Measurements from ENCODE around the gene PUS1.

Gene PUS1

GRCh38 chr12:131903270-131904255 is 25.5 kb upstream of the PUS1 start:
- DNase-seq: no peak

DNA sequence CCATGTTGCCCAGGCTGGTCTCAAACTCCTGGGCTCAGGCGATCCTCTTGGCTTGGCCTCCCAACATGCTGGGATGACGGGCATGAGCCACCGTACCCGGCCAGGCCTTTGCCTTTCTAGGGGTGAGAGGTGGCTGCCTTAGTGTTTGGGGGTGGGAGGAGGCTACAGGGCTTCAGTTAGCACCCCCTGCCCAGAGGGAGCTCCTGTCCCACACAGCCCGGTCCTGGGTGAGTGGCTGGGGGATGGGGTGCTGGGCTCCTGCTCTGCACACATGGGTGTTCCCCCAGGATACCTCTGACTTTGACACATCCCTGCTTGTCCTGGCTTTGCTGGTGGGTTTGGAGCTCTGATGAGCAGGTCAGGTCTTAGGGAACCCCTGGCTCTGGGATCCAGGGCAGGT is 24.7 kb upstream of the PUS1 start:
- no peak for DNase-seq

- DNase-seq: no peak
Measured at GRCh38 chr12:131905081-131905629, 23.9 kb upstream of the PUS1 start.

DNA sequence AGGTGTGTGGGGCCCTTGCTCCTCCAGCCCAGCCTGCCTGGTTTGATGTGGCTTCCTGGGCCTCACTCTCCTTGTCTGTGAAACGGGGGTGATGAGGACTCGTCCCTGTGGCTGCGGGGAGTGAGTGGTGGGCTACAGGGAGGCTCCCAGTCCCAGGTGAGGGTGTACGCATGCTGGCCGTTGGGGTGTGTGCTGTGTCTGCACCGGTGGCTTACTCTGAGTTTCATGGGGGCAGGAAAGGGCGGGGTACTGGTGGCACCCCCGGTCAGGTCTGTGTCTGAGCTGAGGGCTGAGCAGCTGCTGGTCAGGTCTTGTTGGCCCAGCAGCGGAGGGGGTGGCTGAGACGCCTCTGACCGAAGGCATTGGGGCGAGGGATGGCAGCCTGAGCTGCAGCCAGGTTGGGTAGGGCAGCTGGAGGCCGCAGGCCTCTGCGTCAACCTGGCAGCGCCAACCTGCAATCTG is 23.4 kb upstream of the PUS1 start:
- no peak for DNase-seq

GRCh38 chr12:131907379-131908091 is 21.5 kb upstream of the PUS1 start:
- no peak for DNase-seq

GRCh38 chr12:131908092-131909080 is 20.7 kb upstream of the PUS1 start:
- no peak for DNase-seq

GRCh38 chr12:131909081-131909751 is 19.9 kb upstream of the PUS1 start:
- no peak for DNase-seq

DNA sequence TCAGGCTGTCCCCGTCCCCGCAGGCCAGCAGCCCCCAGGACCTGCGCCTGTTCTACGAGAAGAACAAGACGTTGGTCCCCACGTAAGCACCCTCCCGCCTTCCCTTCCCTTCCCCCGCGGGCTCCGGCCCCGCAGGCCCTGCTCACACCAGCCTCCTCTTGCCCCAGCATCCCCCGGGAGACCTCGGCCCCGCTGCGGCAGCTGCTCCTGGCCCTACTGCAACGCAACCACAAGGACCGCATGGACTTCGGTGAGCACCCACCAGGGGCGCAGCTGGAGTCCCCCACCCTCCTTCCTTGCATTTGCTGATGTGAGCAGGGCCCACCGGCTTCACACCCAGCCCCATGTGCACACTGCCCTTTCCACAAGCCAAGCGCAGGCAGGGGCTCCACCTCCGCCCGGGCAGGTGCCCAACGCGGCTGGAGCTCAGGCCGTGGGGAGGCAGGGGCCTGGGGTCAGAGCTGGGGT is 19.3 kb upstream of the PUS1 start:
- DNase-seq: no peak

GRCh38 chr12:131910302-131911027 is 18.6 kb upstream of the PUS1 start:
- no peak for DNase-seq

- no peak for DNase-seq
Measured at GRCh38 chr12:131911028-131911650, 17.9 kb upstream of the PUS1 start.

- DNase-seq: no peak
Measured at GRCh38 chr12:131911851-131912477, 17.1 kb upstream of the PUS1 start.

DNA sequence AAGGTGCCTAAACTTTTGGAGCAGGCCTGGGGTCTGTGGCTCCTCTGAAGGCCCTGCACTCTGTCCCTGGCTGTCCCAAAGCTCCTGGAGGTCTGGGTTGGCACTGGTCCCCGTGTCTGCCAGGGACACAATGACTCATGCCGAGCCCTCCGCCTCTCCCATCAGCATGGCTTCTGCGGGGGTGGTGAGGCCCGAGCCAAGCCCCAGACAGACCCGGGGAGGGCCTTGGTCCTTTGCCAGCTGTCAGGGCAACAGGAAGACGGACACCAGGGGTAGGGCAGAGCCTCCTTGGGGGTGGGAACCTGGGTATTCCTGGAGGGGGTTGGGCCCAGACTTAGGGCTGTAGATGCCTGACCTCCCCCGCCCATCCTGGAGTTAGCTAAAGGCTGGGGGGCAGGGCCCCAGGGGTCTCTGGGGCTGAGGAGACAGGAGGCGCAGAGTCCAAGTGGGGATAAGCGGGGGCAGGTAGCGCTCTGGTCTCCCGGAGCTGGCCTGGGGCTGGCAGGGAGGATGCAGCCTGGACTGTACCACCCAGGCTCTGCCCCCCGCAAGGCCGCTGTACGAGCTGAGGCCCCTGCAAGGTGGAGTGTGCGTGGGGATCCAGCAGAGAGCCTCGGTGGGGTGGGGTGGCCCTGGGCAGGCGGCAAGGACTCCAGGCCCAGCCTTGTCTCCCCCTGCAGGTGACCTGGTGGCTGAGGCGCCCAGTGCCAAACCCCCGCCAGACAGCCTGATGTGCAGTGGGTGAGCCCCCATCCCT is 16.4 kb upstream of the PUS1 start:
- peak in 2 of 3 donors; percentile 21 to 45 for DNase-seq

- no peak for DNase-seq
Measured at GRCh38 chr12:131913666-131914065, 15.4 kb upstream of the PUS1 start.

GRCh38 chr12:131914179-131914702 is 14.8 kb upstream of the PUS1 start:
- DNase-seq: no peak

- no peak for DNase-seq
Measured at GRCh38 chr12:131915000-131915689, 13.9 kb upstream of the PUS1 start.

DNA sequence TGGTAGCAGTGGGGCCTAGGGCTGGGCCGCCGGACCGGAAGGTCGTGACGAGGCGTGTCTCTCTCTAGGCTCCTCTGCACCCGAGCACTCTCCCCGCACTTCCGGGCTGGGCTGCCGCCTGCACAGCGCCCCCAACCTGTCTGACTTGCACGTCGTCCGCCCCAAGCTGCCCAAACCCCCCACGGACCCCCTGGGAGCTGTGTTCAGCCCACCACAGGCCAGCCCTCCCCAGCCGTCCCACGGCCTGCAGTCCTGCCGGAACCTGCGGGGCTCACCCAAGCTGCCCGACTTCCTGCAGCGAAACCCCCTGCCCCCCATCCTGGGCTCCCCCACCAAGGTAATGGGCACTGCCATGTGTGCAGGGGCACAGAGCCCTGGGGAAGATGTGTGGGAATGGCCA is 13.3 kb upstream of the PUS1 start:
- no peak for DNase-seq

GRCh38 chr12:131916306-131917138 is 12.6 kb upstream of the PUS1 start:
- DNase-seq: no peak

All from suppressor macrophage treated with lipopolysaccharide for 1 hour (primary cell).